ENCODE data around the gene L1CAM.
A peak's percentile ranks its signal among the peaks of the same experiment; 100 is the strongest.

Gene L1CAM, protein sequence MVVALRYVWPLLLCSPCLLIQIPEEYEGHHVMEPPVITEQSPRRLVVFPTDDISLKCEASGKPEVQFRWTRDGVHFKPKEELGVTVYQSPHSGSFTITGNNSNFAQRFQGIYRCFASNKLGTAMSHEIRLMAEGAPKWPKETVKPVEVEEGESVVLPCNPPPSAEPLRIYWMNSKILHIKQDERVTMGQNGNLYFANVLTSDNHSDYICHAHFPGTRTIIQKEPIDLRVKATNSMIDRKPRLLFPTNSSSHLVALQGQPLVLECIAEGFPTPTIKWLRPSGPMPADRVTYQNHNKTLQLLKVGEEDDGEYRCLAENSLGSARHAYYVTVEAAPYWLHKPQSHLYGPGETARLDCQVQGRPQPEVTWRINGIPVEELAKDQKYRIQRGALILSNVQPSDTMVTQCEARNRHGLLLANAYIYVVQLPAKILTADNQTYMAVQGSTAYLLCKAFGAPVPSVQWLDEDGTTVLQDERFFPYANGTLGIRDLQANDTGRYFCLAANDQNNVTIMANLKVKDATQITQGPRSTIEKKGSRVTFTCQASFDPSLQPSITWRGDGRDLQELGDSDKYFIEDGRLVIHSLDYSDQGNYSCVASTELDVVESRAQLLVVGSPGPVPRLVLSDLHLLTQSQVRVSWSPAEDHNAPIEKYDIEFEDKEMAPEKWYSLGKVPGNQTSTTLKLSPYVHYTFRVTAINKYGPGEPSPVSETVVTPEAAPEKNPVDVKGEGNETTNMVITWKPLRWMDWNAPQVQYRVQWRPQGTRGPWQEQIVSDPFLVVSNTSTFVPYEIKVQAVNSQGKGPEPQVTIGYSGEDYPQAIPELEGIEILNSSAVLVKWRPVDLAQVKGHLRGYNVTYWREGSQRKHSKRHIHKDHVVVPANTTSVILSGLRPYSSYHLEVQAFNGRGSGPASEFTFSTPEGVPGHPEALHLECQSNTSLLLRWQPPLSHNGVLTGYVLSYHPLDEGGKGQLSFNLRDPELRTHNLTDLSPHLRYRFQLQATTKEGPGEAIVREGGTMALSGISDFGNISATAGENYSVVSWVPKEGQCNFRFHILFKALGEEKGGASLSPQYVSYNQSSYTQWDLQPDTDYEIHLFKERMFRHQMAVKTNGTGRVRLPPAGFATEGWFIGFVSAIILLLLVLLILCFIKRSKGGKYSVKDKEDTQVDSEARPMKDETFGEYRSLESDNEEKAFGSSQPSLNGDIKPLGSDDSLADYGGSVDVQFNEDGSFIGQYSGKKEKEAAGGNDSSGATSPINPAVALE

DNA sequence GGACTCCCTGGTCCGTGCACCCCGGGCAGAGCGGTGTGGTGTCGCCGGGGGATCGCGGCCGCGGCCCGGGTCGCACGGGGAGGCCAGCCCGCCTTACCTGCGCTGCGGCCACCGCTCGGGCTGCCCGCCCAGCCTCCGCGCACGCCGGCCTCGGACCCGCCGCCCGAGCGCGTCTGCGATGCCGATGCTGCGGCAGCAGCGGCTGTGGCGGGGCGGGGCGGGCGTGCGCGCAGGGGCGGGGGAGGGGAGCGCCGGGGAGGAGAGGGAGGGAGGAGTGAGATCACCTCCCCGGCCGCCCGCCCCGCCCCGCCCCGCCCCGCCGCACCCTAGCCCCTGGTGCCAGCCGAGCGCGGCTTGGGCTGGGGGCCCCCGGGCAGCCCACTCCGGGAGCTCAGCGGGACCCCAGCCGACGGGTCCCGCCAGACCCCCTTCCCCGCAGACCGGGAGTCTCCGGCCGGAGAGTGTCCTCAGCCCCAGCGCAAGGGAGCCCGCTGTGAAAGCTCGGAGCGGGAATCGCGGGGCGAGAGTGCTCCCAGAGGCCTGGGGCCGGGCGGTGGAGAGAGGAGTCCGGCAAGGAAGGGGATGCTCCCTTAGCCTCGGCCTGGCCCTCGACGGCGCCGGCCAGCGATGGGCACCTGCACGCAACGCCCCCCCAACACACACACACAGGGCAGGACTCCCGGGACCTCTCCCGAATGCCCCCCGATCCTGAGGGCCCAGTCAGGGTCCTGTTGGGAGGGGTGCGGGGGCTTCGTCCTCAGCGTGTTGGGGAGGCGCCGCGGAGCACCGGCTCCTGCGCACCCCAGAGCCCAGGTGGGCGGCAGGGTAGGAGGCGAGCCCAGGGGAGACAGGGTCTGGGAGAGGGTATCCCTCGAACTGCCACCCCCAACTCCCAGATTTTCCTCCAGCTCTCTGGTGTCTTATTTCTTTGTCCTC, at the start of gene L1CAM:
Gene L1CAM, minus strand, starts transcription at position 206 of the 936 bp plus-strand sequence. CDS start 10,337 bp downstream, outside the sequence.
- DNase-seq: peak; percentile 24

DNA sequence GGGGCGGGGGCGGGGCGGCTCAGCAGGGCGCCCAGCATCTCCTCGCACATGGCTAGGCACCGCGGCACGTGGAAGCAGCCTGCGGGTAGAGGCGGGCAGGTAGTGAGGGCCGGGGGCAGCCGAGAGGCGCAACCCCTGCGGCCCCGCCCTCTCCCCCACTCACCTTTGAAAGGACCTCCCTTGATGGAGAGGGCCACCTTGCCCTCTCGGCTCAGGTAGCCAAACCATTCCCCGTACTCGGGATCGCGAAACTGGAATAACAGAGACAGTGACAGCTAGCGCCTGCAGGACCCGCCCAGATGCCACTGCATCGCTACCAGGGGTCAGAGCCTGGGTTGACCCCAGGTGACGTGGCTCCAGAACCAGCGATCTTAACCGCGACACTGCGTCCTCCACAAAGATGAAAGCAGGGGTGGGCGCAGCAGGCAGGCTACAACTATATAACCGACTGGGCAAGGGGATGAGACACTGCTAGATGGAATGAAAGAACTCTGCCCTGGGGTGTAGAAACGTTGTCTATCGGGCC, 49.4 kb upstream of the L1CAM start:
- DNase-seq: no peak

DNA sequence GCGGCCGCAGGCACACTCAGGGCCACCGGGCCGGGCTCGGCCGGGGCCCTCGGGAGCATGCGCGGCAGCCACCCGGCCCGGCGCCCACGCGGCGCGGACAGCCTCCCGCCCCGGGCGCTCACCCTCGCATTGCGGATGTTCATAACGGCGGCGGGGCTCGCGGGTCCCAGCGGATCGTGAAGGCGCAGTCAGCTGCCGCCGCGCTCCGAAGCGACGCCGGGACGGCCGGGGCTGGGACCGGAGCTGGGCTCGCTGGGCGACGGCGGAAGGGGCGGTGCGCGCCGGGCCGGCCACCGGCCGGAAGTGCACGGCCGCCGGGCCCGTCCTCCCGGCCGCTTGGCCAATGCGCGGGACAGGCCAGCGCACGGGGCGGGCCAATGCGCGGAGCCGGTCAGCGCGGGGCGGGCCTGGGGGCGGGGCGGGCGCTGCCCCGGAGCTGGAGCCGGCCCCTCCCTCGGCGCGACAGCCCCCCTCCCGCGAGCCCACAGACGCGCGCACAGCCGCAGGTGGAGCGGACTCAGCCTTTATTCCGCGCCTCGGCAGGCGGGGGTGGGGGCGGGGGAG, 48.9 kb upstream of the L1CAM start, which contains the start of gene NAA10:
Gene NAA10, minus strand, starts transcription at position 276 of the 564 bp plus-strand sequence. Its CDS starts 133 bp downstream, at position 143.
- peak; percentile 65 for DNase-seq

DNA sequence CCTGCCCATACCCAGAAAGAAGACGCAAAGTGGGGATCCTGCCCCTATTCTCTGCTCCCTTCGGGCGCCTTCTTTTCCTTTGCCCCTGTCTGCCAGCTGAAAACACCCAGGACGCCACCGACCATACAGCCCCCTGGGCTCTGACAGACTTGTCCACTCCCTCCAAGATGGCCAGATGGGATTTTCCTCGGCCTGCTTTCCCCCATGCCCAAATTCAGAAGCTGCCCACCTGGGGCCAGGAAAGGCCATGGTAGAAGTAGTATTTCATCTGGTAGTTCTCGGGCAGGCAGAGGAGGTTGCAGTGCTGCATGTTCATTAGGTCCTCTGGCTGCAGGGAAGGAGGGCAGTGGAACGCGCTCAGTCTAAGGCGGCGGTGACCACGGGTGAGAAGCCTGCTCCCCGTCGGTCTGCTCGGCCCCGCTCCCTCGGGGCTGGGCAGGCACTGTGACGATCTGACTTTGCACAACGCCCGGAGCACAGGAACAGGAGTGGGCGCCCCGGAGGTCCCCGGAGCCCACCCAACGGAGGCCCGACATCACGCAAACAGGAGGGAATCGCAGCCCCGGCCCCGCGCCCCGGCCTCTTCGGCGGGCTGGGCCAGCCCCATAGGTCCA, 48.3 kb upstream of the L1CAM start:
- DNase-seq: no peak

DNA sequence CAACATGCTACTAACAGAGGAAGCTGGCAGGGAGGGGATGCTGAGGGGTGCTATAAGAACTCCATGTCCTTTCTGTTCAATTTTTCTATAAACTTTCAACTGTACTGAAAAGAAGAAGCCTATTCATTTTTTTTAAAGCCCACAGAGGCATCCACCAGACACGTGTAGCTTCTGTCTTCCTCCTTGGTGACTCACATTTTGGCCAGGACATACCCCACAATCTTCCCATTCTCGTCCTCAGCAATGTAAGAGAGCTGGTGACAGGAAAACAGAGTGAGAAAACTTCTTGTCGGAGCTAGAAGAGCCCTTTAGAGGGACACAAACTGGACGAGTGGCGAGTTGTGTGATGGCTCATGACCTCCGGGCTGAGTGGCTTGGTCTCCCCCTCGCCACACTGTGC, 47.8 kb upstream of the L1CAM start:
- no peak for DNase-seq

DNA sequence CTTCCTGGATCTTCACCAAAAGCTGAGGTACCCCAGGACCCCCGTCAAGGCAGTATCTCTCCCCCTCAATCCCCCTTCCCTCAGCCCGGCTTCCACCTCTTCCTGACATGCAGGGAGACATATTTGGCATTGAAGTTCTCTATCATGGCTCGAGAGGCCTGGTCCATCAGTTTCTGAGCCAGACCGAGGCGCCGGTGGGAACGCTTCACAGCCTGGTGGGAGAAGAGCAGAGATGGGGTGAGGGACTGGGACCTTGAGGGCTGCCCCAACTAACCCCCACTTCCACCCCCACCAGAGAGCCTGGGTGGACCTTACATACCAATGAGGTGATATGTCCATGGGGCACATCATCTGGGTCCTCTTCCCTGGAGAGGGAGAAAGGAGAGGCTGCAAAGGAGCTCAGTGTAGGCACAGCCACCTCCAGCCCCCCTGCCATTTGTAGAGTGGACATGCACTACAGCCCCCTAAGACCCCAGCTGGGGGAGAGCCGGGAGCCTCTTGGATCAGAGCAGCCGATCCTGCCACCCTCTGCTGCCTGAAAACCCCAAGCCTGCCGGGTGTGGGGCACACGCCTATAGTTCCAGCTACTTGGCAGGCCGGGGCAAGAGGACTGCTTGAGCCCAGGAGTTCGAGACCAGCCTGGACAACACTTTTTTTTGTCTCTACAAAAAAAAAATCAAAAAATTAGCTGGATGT, 46.4 kb upstream of the L1CAM start:
- no peak for DNase-seq

DNA sequence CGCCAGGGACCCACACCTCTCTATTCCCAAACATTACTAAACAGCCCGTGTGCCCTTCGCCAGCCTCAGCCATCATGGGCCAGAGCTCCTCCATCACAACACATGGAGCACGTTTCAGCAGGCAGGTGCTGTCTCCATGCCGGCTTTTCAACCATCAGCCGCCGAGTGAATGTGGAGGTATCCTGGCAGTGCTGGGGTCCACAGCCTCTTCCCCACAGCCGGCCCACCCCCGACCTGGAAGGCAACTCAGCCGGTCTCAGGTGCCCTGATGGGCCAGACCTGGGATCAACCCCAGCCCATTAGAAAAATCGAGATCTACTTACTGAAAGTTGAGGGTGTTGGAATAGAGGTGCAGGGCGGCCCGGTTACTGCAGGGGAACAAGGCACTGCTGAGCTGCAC, 45.8 kb upstream of the L1CAM start:
- no peak for DNase-seq

DNA sequence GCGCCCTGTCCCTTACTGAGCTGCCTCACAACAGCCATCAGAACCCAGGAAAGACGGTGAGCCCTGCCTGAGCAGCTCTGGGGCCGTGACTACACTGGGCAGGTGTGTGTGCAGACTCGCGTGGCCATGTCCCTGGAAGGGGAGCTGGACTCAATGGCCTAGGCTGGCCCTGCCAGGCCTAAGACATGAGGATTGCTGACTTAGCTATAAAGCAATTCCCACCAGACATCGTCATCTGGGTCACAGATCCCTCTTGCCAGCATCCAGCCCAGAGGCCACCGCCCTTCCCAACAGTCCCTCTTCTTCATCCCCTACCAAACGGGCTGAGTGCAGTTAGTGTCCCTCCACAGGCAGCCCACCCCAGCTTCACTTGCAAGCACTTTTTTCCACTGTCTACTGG, 45.2 kb upstream of the L1CAM start:
- DNase-seq: no peak

DNA sequence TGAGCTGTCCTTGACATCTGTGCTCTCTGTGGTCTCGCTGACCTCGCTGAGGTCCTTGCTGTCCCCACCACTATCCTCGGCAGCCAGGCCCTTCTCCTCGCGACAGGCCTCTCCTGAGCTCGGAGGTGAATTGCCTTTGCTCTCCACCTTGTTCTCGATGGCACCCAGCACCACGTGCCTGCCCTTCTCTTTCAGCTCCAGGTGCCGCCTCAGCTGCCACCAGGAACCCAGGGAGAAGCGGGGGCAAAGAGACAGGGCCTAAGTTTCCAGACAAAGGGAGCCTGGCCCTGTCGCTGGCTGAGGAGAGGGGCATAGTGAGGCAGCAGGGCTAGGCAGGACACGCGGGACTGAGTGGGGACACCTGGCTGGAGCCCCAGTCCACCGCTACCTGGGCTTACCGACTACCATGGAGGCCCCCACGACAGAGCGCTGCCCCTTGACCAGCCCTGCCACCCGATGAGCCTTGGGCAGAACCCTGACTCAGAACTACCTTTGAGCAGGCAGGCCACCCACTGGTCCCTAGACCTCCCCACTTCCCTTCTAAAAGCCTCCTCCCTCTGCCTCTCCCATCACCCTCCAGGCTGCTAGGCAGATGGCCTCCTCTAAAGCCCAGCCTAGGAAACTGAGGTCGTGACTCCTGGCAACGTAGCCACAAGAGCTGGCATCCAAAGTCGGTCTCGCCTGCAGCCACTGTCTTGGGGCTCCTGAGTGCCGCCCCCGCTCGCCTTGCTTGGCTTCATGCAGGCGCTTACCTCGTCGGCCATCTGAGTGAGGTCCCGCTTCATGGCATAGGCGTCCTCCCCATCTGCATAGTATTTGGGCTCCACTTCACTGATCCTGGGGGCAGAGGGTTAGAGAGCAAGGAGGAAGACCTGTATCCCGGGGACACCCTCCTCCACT, 44.3 kb upstream of the L1CAM start:
- no peak for DNase-seq

DNA sequence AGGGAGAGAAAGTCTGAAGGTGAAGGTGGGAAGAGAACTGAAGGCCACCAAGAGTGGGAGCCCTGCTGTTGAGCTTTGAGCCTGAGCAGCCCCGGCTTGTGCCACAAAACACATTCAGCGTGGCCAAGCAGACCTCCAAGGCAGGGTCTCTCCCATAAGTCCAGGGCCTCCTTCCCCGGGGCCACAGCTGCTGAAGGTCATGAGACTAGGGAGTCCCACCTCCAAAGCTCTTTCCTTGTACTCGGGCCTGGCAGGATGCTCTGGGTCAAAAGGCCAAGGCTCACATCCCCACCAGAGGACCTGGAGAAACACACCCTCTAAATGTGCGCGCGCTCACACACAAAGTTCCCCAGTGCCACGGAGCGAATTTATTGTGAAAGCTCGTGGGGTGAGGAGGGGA, 43.6 kb upstream of the L1CAM start:
- DNase-seq: no peak

DNA sequence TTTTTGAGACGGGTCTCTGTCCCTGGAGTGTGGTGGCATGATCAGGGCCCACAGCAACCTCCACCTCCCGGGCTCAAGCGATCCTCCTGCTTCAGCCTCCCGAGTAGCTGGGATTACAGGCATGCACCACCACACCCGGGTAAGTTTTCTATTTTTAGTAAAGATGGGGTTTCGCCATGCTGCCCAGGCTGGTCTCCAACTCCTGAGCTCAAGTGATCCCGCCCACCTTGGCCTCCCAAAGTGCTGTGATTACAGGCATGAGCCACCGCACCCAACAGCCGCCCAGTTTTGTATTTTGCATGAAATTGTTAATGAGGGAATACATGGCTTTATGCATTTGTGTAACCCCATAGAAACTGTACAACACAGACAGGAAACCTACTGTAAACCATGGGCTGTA, 42.9 kb upstream of the L1CAM start:
- no peak for DNase-seq

DNA sequence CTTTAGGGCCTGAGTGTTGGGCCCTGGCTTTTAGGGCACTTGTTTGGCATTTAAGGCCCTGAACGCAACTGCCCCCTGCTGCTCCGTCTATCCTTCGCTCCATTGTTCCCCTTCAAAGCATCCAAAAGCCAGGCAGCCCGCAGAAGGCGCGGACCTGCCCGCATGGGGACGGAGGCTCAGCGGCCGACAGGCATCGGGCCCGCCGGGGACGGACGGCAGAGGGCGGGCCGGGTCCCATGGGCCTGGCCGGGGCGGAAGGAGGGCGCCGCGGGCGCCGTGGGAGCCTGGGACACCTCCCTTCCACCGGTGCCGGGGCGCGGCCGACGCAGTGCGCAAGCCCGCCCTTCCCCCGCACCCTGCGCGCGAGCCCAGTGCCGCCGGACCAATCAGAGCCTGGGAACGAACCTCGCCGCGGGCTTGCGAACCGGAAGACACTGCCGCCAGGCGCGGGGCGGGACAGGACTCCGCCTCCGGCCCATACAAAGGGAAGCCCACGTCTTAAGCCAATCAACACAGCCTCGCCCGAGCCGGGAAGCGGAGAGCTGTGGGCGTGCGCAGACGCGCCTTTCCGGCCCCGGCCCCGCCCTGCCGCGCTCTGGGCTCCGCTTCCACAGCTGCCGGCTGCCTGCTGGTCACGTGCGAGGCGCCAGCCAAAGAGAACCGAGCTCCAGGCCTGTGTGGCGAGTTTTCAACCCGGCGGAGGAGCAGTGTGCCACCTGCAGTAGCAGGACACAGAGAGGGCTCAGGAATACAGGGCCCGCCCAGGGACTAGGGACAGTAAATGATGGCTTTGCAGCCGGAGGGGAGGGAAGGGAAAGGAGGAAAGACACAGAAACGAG, 42.2 kb upstream of the L1CAM start:
- peak; percentile 91 for DNase-seq

DNA sequence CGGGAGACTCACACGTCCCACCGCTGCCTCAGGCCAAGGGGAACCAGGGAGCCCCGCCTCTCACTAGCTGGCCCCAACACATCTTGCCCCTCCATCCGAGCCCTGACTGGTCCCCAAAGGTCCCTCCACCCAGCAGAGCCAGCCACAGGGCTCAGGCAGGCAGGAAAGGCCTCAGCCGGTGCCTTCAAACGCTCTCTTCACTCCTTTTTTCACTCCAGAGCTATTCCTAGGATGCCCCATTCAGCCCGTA, 41.6 kb upstream of the L1CAM start:
- DNase-seq: no peak

DNA sequence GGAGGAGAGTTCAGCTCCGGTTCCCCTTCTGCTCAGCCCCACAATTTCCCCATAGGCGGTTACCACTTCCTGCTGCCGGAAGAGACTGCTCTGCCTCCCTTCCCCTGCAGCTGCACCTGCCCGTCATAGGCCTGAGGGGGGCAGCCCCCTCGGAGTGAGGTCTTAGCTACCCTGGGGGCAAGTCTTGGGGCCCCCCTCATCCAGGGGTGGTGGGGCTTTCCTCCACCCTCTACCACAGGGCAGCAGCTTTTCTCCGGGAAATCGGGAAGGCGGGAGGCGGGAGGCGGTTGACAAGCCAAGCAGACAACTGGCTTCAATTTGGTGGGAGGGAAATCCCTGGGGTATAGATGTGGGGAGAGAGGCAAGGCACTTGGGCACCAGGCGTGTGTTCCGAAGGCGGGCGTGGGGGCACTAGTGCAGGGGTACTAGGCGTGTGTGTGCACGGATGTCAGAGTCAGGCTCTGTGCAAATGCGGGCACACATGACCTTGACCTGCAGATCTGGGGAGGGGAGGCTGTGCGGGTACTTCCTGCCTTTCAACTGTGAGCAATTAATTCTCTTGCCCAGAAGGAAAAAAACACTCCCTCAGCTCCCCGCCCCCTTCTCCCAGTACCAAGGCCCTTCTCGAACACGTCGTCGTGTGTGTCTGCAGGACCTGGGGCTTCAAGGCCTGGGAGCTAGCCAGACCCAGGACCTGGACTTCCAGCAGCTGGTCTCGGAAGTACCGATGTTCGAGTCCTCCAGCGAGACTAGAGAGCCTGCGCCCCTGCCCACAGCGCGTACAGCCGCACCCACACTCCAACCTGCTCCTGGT, 41.1 kb upstream of the L1CAM start:
- peak; percentile 72 for DNase-seq

DNA sequence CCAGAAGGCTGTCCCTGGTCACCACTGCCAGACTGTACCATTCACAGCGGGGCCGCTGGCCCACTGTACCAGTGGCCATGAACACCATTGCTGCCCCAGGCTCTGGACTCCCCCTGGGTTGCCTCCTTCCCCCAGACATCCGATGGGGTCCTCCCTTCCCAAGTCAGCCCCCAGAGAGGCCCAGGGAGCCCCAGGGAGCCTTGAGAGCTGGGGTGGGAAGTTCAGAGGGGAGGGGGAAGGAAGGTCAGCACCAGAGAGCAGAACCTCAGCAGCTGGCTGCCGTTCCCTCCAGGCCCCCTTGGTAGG, 40.5 kb upstream of the L1CAM start:
- DNase-seq: peak; percentile 17

DNA sequence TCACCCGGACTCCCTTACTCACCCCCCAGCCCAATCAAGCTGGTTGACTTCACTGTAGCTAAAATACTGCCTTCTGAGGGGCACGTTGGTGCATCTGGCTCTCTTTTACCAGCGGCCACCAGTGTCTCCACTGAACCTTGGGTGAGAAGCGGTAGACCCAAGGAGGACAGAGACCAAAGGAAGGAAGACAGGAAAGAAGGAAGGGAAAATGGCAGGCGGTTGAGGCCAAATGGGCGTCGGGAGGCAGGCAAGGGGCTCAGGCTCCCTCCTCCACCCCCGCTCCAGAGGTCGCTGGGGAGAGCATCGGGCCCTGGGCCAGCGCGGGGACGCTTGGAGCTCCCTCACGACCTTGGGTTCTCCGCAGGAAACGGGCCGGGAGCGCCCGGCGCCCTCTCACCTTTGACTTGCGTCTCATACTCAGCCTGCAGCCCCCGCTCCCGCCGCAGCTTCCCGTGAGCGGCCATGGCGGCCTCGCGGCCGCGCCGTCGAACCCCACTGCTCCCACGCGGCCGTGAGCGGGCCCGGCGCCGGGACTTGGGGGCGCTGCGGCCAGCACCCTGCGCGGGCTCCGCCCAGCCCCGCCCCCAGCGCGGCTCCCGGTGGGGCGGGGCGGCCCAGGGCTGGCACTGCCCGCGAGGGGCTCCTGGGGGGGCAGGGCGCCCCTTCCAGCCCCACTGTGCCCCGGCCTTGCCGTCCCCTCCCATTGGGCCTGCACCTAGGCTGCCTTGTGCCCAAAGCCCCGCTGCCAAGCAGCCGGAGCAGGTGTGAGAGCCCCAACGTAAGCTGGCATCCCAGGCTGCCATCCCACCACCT, 40.0 kb upstream of the L1CAM start, which contains the start of gene ARHGAP4:
Gene ARHGAP4, minus strand, starts transcription at position 526 of the 813 bp plus-strand sequence. Its CDS starts 62 bp downstream, at position 464.
- peak; percentile 49 for DNase-seq

DNA sequence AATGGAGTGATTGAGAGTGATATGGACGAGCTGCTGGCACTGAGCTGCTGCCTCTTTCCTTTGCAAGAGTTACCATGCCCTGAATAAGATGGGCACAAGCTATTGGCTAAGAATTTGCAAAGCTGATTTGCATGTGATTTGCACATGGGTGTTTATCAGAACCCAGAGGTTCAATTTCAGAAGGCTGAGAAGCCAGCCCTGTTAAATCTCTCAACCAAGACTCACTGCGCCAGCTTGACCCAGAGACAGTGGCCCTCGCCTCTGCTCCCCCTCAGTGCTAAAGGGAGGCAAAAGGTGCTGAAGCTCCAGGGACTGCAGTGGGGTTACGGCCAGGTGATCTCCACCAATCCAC, 39.4 kb upstream of the L1CAM start:
- DNase-seq: no peak
